ENCODE results near the gene VAV2. TPM values are rescaled to one million over a fixed set of nuclear protein-coding genes. Genes with fewer than 3 reads are reported as not detected.
"Not testable (repeated sequence)": the region's sequence is repeated elsewhere in the genome, so short reads cannot be mapped to it uniquely, and the experiment has no call there.

The VAV2 gene
- polyA plus RNA-seq, 4 donors, result 26.7 to 45.7 (median 36.2) TPM

DNA sequence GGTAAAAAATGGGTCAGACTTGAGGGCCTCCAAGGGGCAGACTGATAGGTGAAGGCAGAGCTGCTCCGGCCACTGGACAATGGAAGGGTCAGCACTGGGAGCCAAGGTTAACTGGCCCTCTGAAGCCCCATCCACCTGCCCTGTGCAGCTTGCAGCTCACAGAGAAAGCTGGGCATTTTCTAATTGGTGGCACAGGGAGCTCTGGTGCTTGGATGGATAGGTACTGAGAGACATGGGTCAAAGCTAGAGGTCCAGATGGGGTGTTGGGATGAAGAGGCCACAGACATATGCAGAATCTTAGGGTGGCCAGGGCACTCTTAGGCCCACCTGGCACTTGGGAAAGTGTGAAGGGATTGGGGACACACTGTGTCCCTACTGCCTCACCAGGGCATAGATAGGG, 224.5 kb downstream of the VAV2 start:
- H3K36me3 ChIP-seq (ENCODE audit: control insufficient read depth in 3 of 3, insufficient read depth in 2 of 3, low read depth in 1 of 3, low read length in 3 of 3), result peaks cover 17 to 69% (median 25%) of the 10 kb centered on the region in 3 donors
- 94 to 100% (median 100%) methylated on average over 1 of the region's 1 CpG for WGBS, 3 donors
- FAIRE-seq (no peak), DNase-seq (no peak)
- H3K4me3 ChIP-seq (ENCODE audit: low read depth in 1 of 3, low read length in 3 of 3), result no peak overlapping the region
- no peaks in the 10 kb centered on the region for H3K4me1 ChIP-seq (ENCODE audit: control insufficient read depth in 3 of 3, insufficient read depth in 2 of 3, low read depth in 1 of 3, low read length in 2 of 3)
- H3K9me3 ChIP-seq (ENCODE audit: control insufficient read depth in 2 of 2, insufficient read depth in 1 of 2, low read depth in 1 of 2, low read length in 1 of 2), result peaks cover 0 to 18% of the 10 kb centered on the region in 2 donors
- no peak overlapping the region for H3K27ac ChIP-seq (ENCODE audit: low read depth in 1 of 3, low read length in 2 of 3)
- H3K27me3 ChIP-seq (ENCODE audit: control insufficient read depth in 3 of 3, insufficient read depth in 3 of 3, low read length in 3 of 3), result no peaks in the 10 kb centered on the region

GRCh38 chr9:133767008-133767407, 225.1 kb downstream of the VAV2 start:
- Histone ChIP-seq H3K9me3 (ENCODE audit: control insufficient read depth in 2 of 2, insufficient read depth in 1 of 2, low read depth in 1 of 2, low read length in 1 of 2) (peaks cover 0 to 18% of the 10 kb centered on the region in 2 donors), H3K27ac (ENCODE audit: low read depth in 1 of 3, low read length in 2 of 3) (no peak overlapping the region), H3K36me3 (ENCODE audit: control insufficient read depth in 3 of 3, insufficient read depth in 2 of 3, low read depth in 1 of 3, low read length in 3 of 3) (peaks cover 17 to 67% (median 21%) of the 10 kb centered on the region in 3 donors), H3K27me3 (ENCODE audit: control insufficient read depth in 3 of 3, insufficient read depth in 3 of 3, low read length in 3 of 3) (no peaks in the 10 kb centered on the region), H3K4me1 (ENCODE audit: control insufficient read depth in 3 of 3, insufficient read depth in 2 of 3, low read depth in 1 of 3, low read length in 2 of 3) (no peaks in the 10 kb centered on the region), H3K4me3 (ENCODE audit: low read depth in 1 of 3, low read length in 3 of 3) (no peak overlapping the region)
- FAIRE-seq, result no peak
- no peak for DNase-seq
- WGBS, 3 donors, result 79 to 92% (median 86%) methylated on average over 1 of the region's 1 CpG

- not testable (repeated sequence) for H3K4me1 ChIP-seq (ENCODE audit: control insufficient read depth in 3 of 3, insufficient read depth in 2 of 3, low read depth in 1 of 3, low read length in 2 of 3); H3K27me3 ChIP-seq (ENCODE audit: control insufficient read depth in 3 of 3, insufficient read depth in 3 of 3, low read length in 3 of 3); H3K27ac ChIP-seq (ENCODE audit: low read depth in 1 of 3, low read length in 2 of 3); DNase-seq; H3K4me3 ChIP-seq (ENCODE audit: low read depth in 1 of 3, low read length in 3 of 3); FAIRE-seq
- Histone ChIP-seq H3K36me3 (ENCODE audit: control insufficient read depth in 3 of 3, insufficient read depth in 2 of 3, low read depth in 1 of 3, low read length in 3 of 3) (peaks cover 14 to 67% (median 22%) of the 10 kb centered on the region in 3 donors), H3K9me3 (ENCODE audit: control insufficient read depth in 2 of 2, insufficient read depth in 1 of 2, low read depth in 1 of 2, low read length in 1 of 2) (peaks cover 0 to 18% of the 10 kb centered on the region in 2 donors)
- WGBS, 3 donors, result 76 to 93% (median 83%) methylated on average over 3 of the region's 3 CpGs
Observed at GRCh38 chr9:133766234-133766633, 225.9 kb downstream of the VAV2 start.

DNA sequence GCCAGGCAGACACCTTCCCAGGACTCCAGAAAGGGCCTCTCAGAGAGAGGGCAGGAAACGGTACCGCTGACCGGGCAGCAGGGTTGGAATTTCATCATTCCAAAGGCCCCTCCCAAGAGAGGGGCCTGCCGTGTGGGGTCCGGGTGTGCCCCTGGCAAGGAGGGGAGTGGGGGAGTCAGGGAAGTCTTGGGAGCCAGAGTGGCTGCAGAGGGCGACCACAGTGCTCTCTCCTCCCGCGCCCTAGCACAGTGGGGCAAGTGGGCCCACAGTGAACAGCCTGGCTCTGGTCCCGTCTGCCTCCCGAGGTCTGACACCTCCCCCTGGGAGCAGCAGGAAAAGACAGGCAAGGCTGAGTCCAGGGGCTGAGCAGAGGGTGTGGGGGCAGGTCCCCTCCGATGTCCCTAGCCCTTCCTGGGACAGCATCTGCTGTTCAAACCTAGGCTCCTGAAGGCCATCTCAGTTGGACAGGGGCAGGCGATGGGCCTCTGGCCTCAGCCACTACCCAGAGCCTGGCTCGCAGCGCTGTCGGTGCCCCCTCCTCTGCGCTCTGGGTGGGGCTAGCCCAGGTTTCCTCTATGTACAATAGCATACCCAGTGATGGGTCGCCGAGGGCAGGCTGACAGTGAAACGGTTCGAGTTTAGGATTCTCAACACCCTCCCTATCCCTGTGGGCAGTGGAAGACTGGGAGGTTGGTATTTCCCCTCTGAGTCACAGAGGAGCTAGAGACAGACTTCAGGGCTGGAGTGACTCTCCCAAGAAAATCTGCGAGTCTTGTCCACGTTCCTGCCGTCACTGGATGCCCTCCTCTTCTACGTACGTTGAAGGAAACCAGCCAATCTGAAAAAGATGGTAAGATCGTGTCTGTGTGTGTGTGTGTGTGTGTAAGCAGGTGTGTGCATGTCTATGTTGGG, 228.6 kb downstream of the VAV2 start:
- no peak overlapping the region for H3K27ac ChIP-seq (ENCODE audit: low read depth in 1 of 3, low read length in 2 of 3)
- WGBS, 3 donors, result 89 to 92% (median 92%) methylated on average over 26 of the region's 26 CpGs
- peaks cover 4 to 54% (median 18%) of the 10 kb centered on the region in 3 donors for H3K36me3 ChIP-seq (ENCODE audit: control insufficient read depth in 3 of 3, insufficient read depth in 2 of 3, low read depth in 1 of 3, low read length in 3 of 3)

GRCh38 chr9:133762488-133763271, 229.4 kb downstream of the VAV2 start:
- WGBS, 3 donors, result 91 to 92% (median 91%) methylated on average over 19 of the region's 19 CpGs
- H3K4me3 ChIP-seq (ENCODE audit: low read depth in 1 of 3, low read length in 3 of 3), result no peak overlapping the region
- peaks cover 4 to 48% (median 10%) of the 10 kb centered on the region in 3 donors for H3K36me3 ChIP-seq (ENCODE audit: control insufficient read depth in 3 of 3, insufficient read depth in 2 of 3, low read depth in 1 of 3, low read length in 3 of 3)
- peaks cover 0 to 6% of the 10 kb centered on the region in 2 donors for H3K9me3 ChIP-seq (ENCODE audit: control insufficient read depth in 2 of 2, insufficient read depth in 1 of 2, low read depth in 1 of 2, low read length in 1 of 2)
- no peaks in the 10 kb centered on the region for H3K4me1 ChIP-seq (ENCODE audit: control insufficient read depth in 3 of 3, insufficient read depth in 2 of 3, low read depth in 1 of 3, low read length in 2 of 3)
- no peak overlapping the region for H3K27ac ChIP-seq (ENCODE audit: low read depth in 1 of 3, low read length in 2 of 3)
- H3K27me3 ChIP-seq (ENCODE audit: control insufficient read depth in 3 of 3, insufficient read depth in 3 of 3, low read length in 3 of 3), result no peaks in the 10 kb centered on the region
- DNase-seq (no peak), FAIRE-seq (no peak)

More for the DNA sequence above, 228.6 kb downstream of the VAV2 start:
- Histone ChIP-seq H3K4me1 (ENCODE audit: control insufficient read depth in 3 of 3, insufficient read depth in 2 of 3, low read depth in 1 of 3, low read length in 2 of 3) (no peaks in the 10 kb centered on the region), H3K27me3 (ENCODE audit: control insufficient read depth in 3 of 3, insufficient read depth in 3 of 3, low read length in 3 of 3) (no peaks in the 10 kb centered on the region), H3K9me3 (ENCODE audit: control insufficient read depth in 2 of 2, insufficient read depth in 1 of 2, low read depth in 1 of 2, low read length in 1 of 2) (peaks cover 0 to 14% of the 10 kb centered on the region in 2 donors), H3K4me3 (ENCODE audit: low read depth in 1 of 3, low read length in 3 of 3) (no peak overlapping the region)
- FAIRE-seq (no peak), DNase-seq (no peak)

- H3K27ac ChIP-seq (ENCODE audit: low read depth in 1 of 3, low read length in 2 of 3), result no peak overlapping the region
- no peaks in the 10 kb centered on the region for H3K27me3 ChIP-seq (ENCODE audit: control insufficient read depth in 3 of 3, insufficient read depth in 3 of 3, low read length in 3 of 3)
- no peaks in the 10 kb centered on the region for H3K4me1 ChIP-seq (ENCODE audit: control insufficient read depth in 3 of 3, insufficient read depth in 2 of 3, low read depth in 1 of 3, low read length in 2 of 3)
- peaks cover 0 to 43% (median 6%) of the 10 kb centered on the region in 3 donors for H3K36me3 ChIP-seq (ENCODE audit: control insufficient read depth in 3 of 3, insufficient read depth in 2 of 3, low read depth in 1 of 3, low read length in 3 of 3)
- WGBS, 3 donors, result 80 to 96% (median 92%) methylated on average over 11 of the region's 11 CpGs
- no peak overlapping the region for H3K4me3 ChIP-seq (ENCODE audit: low read depth in 1 of 3, low read length in 3 of 3)
- FAIRE-seq, result no peak
- DNase-seq, result no peak
- no peaks in the 10 kb centered on the region for H3K9me3 ChIP-seq (ENCODE audit: control insufficient read depth in 2 of 2, insufficient read depth in 1 of 2, low read depth in 1 of 2, low read length in 1 of 2)
Observed at GRCh38 chr9:133761641-133762248, 230.4 kb downstream of the VAV2 start.

DNA sequence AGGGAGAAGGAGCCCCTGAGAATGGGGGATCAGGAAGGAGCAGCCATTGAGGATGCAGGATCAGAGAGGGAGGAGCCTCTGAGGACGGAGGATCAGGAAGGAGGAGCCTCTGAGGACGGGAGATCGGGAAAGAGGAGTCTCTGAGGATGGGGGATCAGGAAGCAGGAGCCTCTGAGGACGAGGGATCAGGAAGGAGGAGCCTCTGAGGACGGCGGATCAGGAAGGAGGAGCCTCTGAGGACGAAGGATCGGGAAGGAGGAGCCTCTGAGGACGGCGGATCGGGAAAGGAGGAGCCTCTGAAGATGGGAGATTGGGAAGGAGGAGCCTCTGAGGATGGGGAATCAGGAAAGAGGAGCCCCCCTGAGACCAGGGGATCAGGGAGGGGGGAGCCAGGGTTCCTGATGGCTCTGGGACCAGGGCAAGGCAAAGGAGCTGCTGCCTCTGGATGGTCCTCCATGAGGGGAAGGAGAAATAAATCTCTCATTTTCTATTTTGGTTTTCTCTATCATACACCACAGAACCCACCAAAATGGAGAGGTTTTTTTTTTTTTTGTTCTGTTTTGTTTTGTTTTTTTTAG, 231.3 kb downstream of the VAV2 start:
- DNase-seq (no peak), FAIRE-seq (no peak)
- no peaks in the 10 kb centered on the region for H3K4me1 ChIP-seq (ENCODE audit: control insufficient read depth in 3 of 3, insufficient read depth in 2 of 3, low read depth in 1 of 3, low read length in 2 of 3)
- no peak overlapping the region for H3K27ac ChIP-seq (ENCODE audit: low read depth in 1 of 3, low read length in 2 of 3)
- peaks cover 0 to 45% (median 6%) of the 10 kb centered on the region in 3 donors for H3K36me3 ChIP-seq (ENCODE audit: control insufficient read depth in 3 of 3, insufficient read depth in 2 of 3, low read depth in 1 of 3, low read length in 3 of 3)
- H3K9me3 ChIP-seq (ENCODE audit: control insufficient read depth in 2 of 2, insufficient read depth in 1 of 2, low read depth in 1 of 2, low read length in 1 of 2), result no peaks in the 10 kb centered on the region
- WGBS, 3 donors, result 71 to 89% methylated on average over 10 to 11 of the region's 11 CpGs; no CpG with 5 or more reads in 1 of the 3 donors
- no peaks in the 10 kb centered on the region for H3K27me3 ChIP-seq (ENCODE audit: control insufficient read depth in 3 of 3, insufficient read depth in 3 of 3, low read length in 3 of 3)
- H3K4me3 ChIP-seq (ENCODE audit: low read depth in 1 of 3, low read length in 3 of 3), result no peak overlapping the region

- DNase-seq (no peak), FAIRE-seq (no peak)
- Histone ChIP-seq H3K9me3 (ENCODE audit: control insufficient read depth in 2 of 2, insufficient read depth in 1 of 2, low read depth in 1 of 2, low read length in 1 of 2) (no peaks in the 10 kb centered on the region), H3K27me3 (ENCODE audit: control insufficient read depth in 3 of 3, insufficient read depth in 3 of 3, low read length in 3 of 3) (no peaks in the 10 kb centered on the region), H3K27ac (ENCODE audit: low read depth in 1 of 3, low read length in 2 of 3) (no peak overlapping the region), H3K4me1 (ENCODE audit: control insufficient read depth in 3 of 3, insufficient read depth in 2 of 3, low read depth in 1 of 3, low read length in 2 of 3) (peaks cover 0 to 2% (median 0%) of the 10 kb centered on the region in 3 donors), H3K36me3 (ENCODE audit: control insufficient read depth in 3 of 3, insufficient read depth in 2 of 3, low read depth in 1 of 3, low read length in 3 of 3) (peaks cover 0 to 45% (median 6%) of the 10 kb centered on the region in 3 donors), H3K4me3 (ENCODE audit: low read depth in 1 of 3, low read length in 3 of 3) (no peak overlapping the region)
- 86 to 96% (median 93%) methylated on average over 3 to 11 of the region's 11 CpGs for WGBS, 3 donors
Observed at GRCh38 chr9:133759946-133760345, 232.2 kb downstream of the VAV2 start.

Measured in small intestine (tissue), 7 donors.